ENCODE measurements around the gene AXL.

DNA sequence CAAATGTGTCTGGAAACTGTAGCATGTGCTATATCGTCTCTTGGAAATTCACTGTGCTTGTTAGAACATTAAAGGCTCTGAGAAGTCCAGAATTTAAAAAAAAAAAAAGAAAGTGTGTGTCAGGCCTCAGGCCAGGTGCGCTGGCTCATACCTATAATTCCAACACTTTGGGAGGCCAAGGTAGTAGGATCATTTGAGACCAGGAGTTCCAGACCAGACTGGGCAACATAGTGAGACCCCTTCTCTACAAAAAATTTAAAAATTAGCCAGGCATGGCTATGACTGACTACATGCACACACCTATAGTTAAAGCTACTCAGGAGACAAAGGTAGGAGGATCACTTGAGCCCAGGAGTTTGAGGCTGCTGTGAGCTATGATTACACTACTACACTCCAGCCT is 50.0 kb downstream of the AXL start:
- no peak for TF ChIP-seq EZH2 (IDR thresholded peaks at IDR 0.05; ENCODE audit: borderline replicate concordance, low read length)
- TF ChIP-seq, protein P1, sequence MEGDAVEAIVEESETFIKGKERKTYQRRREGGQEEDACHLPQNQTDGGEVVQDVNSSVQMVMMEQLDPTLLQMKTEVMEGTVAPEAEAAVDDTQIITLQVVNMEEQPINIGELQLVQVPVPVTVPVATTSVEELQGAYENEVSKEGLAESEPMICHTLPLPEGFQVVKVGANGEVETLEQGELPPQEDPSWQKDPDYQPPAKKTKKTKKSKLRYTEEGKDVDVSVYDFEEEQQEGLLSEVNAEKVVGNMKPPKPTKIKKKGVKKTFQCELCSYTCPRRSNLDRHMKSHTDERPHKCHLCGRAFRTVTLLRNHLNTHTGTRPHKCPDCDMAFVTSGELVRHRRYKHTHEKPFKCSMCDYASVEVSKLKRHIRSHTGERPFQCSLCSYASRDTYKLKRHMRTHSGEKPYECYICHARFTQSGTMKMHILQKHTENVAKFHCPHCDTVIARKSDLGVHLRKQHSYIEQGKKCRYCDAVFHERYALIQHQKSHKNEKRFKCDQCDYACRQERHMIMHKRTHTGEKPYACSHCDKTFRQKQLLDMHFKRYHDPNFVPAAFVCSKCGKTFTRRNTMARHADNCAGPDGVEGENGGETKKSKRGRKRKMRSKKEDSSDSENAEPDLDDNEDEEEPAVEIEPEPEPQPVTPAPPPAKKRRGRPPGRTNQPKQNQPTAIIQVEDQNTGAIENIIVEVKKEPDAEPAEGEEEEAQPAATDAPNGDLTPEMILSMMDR (IDR thresholded peaks at IDR 0.05; ENCODE audit: low read length): no peak

Measured in OCI-LY1 (cell line).